ENCODE measurements around the gene EDAR.
A peak's percentile ranks its signal among the peaks of the same experiment; 100 is the strongest.

The EDAR gene

DNA sequence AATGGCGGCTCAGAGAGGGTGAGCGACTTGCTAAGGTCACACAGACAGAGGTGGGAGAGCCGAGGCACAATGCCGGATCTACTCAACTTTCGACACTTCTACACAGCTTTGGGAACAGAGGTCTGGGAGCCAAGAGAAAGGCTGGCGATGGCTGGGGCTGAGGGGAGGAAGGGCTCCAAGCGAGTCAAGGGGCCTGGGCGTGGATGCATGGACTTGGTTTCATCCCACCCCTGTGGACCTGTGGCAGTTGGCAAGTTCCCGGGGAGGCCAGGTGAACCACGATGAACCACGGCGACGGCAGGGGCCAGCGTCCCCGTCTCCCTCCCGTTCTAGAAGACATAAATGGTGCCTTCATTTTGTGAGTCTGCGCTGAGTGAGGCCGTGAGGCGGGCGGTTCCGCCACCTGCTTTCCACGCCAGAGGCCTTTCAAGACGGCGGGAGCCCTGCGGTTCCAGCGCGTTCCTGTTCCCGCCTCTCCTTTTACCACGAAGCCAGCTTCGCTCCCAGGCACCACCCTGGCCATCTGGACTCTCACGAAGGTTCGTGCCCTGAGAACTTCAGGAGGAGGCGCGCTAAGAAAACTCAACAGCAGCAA, 46.7 kb downstream of the EDAR start:
- DNase-seq (ENCODE audit: low read depth in 3 of 3, low spot score in 1 of 3) = no peak

DNA sequence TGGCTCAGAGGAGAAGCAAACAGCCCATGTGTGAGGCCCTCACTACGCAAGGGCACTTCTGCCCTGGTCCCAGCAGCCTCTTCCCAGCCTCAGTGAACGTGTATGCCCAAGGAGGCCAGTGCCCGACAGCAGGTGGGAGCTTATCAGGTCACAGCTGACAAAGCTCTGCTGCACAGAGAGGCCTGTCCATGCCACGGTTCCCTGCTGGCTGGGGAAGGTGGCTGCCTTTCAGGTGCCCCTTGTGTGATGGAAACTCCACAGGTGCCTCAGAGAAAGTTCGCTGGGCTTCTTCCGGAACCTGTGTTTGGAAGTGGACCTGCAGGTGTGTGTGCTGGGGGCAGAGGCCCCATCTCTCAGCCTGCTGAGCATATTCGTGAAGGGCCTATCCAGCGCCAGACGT, 47.3 kb downstream of the EDAR start:
- no peak for DNase-seq (ENCODE audit: low read depth in 3 of 3, low spot score in 1 of 3)

DNA sequence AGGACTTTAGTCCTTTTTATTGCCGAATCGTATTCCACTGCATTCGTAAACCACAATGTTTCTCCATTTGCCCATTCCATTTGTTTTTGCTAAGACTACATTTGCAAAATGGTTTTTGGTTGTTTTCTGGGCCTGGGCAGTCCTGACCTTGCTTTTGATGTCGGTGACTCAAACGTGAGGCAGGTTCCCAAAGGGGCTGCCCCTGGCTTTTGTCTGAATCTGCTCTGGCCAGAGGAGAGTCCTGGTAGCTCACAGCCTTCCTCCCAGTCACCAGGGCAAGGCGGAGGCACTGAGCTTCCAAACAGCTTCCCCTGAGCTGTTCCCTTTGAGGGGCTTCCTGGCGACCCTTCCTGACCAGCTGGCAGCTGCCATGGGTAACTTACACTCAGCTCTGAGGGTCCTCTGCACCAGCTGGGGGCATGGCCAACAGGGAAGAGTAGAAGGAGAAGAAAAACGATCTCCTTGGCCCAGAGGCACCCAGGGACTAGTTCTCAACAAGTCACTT, 47.8 kb downstream of the EDAR start:
- DNase-seq (ENCODE audit: low read depth in 3 of 3, low spot score in 1 of 3) = no peak

DNA sequence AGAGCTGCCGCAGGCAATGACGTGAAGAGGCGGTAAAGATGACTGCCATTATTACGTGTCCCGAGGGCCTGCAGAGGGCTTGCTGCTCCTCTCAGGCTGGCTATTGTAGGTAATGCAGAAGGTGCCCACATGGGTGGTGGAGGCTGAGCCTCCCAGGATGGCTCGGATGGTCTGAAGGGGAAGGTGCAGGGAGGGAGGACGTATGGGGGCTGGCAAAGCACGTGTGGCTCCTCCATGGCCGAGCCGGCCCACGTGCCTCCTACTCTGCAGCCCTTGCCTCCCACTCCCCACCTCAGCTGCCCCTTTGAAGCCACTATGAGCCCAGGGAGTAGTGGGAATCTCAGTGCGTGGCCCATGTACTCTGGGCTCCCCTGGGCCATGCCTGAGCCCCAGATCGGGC, 48.9 kb downstream of the EDAR start:
- DNase-seq (ENCODE audit: low read depth in 3 of 3, low spot score in 1 of 3) = no peak

DNA sequence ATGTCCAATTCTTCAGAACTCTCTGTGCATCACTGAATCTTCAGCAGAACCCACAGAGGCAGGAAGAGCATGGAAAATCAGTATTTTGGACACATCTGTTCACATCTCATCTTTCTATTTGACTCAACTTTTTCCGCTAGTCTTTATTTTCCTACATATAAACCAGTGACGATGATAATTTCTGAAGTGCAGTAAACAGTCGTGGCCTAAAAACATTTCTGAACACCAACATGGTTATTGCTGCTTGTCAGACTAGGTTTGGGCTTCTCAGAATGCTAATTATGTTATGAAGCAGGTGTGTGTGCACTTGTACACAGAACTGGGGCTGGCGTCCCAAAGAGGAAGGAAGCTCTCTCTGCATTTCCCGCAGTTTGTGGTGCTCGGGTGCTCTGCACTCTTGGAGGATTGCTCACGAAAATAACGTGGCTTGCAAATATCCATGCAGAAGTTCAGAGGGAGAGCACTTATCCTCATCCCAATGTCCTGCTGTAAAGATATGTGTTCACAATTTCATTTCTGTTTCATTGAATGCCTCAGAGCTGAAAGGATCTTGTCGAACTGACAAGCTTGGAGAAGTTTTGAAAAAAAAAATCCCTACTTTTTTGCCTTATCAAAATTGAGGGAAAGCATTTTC, 50.8 kb downstream of the EDAR start:
- DNase-seq (ENCODE audit: low read depth in 3 of 3, low spot score in 1 of 3) = no peak

DNA sequence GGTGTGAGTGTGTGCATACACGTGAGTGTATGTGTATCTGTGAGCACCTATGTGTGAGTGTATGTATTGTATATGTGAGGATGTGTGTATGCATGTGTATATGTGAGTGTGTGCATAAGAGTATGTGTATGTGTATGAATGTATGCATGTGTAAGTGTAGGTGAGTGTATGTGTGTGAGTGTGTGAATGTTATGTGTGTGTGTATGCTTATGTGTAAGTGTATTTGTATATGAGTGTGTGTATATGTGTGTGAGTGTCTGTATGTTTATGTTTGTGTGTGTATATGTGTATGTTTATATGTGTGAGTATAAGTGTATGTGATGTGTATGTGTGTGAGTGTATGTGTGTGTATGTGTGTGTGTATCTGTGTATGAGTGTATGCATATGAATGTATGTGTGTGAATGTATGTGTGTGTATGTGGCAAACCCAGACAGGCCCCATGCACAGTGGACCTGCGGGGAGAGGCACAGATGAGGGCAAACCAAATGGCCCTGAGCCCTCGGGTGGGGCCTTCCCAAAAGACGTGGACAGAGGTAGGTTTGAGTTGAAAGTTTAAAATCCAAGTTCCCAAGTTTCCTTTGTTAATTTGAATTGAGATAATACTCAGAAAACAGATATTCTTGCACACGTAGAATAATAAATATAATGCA, 51.5 kb downstream of the EDAR start:
- DNase-seq (ENCODE audit: low read depth in 3 of 3, low spot score in 1 of 3) = no peak

DNA sequence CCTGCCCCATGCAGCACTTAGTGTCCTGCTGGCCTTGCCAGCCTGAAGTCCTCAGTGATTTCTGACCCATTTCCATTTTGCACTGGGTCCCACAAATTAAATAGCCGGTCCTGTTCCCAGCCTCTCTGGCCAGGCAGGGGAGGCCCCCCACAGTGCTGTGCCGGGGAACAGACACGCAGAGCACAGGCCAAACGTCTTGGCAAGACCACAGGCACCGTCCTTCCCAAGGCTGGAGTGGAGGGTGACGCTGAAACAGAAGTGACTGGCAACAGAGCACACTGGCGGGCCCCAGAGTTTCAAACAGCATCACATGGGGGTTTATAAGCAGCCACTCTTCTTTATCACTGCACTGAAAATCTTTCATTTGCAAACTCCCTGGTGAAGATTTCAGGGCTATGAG, 52.2 kb downstream of the EDAR start:
- DNase-seq (ENCODE audit: low read depth in 3 of 3, low spot score in 1 of 3) = no peak

DNA sequence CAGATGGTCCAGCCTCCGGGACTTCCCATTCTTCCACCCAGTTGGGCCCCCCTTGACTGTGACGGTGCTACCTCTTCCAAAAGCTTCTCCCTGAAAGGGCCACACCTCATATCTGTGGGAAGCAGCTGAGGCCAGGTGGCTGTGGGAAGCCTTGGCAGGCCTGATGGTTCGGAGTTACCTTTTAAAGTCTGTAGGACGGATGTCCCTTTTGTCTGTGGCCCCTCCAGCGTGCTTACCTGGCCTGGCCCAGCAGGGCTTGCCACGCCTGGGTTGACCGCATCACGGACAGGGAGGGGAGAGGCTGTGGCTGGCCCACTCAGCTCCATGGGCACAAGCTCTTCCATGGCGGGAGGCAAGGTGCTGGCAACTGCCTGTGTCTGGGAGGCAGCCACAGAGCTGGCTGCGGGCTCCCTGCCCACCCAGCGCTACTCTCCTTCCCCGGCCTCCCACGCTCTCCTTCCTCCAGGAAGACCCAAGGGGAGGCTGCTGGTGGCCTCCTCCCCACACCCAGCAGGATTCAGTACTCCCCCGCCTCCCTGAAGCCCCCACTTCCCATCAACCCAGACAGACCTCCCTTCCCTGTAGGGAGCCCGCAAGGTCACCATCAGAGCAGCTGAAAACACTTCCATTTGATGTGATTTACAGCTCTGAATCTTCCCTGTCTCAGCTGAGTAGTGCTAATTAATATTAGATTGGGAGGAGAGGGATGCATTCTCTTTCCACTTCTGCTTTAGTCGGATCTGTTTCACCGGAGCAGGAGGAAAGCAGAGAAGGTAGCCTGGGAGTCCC, 52.8 kb downstream of the EDAR start:
- DNase-seq (ENCODE audit: low read depth in 3 of 3, low spot score in 1 of 3) = no peak

DNA sequence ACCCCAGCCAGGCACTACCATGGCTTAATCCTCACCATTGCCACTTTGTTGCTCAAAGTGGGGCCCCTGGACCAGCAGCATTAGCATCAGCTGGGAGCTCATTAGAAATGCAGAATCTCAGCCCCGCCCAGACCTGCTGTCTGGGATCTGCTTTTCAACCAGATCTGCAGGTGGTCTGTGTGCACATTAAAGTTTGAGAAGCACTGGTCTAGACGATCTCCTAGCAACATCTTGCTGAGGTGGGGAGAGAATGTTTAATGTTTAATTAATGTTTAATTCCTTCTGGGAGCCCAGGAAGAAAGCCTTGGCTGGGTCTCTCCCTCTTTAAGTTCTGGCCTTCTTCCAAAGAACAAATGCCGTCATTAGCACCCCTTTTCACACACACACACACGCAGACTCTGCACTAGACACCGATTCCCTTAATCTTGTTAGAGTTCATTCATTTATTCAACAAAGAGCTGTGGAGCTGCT, 53.7 kb downstream of the EDAR start:
- DNase-seq (ENCODE audit: low read depth in 3 of 3, low spot score in 1 of 3) = no peak

DNA sequence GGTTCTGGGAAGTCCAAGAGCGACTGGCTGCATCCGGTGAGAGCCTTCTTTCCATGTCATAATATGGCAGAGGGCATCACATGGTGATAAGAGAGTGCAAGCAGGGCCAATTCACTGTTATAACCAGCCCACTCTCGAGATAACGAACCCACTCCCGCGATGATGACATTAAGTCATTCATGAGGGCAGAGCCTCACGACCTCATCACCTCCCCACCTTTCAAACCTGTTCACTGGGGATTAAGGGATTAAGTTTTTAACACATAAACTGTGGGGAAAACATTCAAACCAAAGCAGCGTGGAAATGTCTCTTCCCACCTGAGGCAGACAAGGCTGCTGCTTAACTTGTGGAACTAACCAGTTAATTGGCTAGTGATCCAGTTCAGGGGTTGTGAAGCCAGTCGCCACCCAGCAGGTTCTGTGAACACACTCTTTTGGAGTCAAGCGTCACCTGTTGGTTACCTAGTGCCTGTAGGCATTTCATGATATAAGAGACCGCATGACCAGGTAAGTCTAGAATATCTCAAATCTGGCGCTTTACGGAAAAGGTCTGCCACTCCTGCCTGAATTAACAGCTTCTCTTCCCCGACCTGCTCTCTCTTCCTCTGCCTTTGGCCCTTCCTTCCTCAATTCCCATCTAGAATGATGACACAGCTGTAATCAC, 54.3 kb downstream of the EDAR start:
- DNase-seq (ENCODE audit: low read depth in 3 of 3, low spot score in 1 of 3) = no peak

DNA sequence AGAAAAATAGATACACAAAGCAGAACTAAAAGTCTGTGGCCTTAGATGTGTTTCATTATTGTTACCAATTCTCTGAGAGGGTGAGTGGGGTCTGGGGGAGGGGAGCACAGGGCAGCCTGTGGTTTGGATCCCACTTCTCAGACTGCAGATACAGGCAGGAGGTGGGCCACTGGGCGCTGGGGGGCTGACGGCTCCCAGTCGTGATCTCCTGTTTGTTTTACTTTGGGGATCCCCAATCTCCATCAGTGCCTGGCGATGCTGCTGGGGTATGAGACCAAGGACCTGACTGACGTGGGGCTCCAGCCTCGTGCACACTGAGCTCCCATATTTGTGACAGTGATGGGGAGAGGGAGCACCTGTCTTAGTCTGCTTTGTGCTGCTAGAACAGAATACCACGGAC, 54.9 kb downstream of the EDAR start:
- DNase-seq (ENCODE audit: low read depth in 3 of 3, low spot score in 1 of 3) = no peak

DNA sequence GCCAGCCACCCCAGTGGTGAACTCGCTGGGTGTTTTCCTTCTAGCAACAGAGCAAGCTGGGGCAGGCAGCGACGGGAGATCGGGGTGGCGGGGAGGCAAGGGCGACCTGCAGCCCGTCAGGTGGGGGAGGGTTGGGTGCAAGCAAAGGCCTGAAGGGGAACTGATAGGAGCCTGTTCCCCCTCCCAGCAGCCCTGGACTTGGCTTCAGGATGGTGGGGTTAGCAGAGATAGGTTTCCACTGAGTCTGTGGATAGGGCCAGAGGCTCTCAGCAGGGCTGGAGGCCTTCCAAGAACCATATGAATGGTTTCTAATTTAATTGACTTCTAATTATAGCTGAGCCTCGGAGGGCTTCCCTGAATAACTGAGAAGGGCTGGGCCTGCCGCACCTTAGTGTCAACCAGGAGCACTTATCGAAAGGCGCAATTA, 55.3 kb downstream of the EDAR start:
- DNase-seq (ENCODE audit: low read depth in 3 of 3, low spot score in 1 of 3) = no peak

DNA sequence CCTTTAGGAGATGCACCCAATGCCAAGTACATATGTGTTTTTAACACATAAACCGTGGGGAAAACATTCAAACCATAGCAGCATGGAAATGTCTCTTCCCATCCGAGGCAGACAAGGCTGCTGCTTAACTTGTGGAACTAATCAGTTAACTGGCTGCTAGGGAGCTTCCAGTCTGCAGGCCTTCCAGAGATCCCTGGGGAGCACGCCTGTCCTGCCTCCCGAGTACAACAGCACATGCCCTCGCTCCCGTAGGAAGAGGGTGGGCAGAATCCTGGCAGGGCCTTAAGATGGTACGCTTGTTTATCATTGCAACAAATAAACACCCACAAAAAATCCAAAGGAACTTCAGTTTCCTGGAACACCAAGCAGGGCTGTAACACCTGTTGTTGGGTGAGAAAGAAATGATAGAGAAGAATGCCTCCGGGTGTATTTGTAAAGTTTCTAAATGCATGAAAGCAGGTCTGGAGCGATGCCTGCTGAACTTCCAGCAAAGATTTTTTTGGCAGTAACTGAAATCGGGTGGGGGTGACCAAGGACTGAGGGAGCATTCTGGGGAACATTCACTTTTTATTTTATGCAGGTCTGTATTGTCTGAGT, 56.2 kb downstream of the EDAR start:
- DNase-seq (ENCODE audit: low read depth in 3 of 3, low spot score in 1 of 3) = no peak

DNA sequence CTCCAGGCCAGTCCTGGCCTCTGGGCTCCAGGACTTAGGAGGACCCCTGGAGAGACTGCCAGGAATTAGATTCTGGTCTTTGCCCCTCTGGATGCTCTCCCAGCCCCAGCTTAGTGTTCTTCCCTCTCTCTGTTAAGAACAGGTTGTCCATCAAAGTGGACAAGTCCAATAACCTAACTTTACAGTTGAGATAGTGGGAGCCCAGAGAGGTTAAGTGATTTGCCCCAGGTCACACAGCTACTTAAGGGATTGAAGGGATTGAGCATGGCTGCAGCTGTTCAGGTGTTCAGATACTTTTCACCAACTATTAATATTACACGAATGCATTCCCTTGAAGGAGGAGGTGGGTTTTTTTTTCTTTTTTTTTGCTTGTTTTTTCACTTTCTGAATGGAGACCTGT, 57.6 kb downstream of the EDAR start:
- no peak for DNase-seq (ENCODE audit: low read depth in 3 of 3, low spot score in 1 of 3)

DNA sequence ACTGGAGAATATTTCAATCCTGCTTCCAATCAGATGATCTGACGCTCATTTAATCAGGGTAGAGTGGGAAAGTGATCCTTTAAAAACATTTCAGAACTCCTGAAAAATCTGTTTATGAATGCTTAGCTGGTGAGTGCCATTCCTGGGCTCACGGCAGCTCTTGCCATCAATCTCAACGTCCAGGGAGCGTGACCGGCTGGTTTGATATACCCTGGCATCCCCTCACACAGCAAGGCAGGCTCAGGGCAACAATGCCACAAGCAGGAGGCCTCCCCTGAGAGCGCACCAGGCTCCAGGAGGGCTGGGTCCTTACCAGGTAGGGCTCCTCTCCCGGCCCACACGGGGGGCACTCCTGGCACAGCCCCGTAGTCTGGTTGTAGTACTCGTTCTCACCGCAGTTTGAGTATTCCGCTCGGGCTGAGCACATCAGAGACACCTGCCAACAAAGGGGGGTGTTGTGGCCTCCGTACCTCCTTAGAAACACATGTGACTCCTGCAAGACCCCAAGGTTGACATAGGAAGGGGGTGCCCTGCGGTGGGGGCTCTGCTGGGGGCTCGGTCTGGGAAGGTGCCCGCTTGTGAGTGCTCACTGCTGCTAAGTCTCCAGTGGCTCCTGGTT, 59.1 kb downstream of the EDAR start:
- no peak for DNase-seq (ENCODE audit: low read depth in 3 of 3, low spot score in 1 of 3)

DNA sequence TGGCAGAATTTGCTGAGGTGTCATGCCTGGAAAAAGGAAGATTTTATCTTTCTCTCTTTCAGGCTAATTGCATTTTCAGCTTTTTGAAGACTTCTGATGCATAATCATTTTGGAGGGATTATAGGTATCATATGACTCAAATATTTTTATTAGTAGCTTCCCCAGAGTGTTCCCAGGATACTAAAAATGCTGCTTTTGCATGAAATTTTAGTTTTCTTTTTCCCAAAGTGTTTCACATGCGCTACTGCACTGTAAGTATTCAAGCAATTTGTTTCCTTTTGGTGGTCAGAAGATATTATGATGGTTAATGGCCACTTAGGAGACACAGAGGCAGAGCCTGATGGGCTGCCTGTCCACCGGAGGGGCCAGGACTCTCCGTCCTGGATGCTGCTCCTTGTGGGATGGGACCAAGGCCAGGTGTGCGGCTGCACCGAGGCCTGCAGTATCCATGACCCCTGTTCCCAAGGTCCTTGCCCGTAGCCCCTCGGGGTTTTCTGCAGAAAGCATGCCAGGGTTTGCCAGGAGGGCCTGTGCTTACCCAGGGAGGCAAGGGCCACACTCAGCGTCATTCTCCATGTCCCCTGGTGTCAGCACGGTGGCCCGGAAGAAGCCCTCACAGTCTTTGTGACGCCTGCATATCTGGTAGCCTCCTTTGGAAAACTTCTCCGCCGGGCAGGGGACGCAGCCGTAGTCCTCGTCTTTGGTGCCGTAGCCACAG, 60.2 kb downstream of the EDAR start:
- no peak for DNase-seq (ENCODE audit: low read depth in 3 of 3, low spot score in 1 of 3)

DNA sequence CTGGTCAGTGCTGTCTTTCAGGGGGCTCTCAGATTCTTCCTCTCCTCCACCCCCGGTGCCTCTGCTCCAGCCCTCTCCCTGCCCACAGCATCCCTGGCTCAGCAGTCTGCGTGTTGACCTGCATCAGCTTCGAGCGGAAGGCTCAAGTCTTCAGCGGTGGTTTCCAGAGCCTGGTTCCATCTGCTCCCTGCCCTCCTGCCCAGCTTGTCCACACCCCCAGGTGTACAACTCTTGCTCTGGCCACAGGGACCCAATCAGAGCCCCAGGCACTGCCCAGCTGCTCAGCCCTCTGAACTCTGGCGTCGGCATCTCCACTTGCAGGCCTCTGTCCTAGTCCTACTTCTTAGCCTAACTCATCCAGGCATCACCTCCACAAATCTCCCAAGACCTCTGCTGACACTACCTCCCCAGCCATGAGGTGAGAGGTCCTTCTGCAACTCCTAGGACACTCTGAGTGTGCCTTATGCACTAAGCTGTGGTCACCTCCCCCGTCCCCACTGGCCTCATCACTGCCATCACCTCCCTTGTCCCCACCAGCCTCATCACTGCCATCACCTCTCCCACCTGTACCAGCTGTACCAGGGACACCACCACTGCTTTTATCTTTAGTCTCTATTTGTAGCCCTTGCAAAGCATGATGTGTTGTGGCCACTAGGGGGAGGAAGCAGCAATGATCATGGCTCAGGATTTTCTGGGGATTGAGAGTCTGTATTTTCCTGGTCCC, 60.9 kb downstream of the EDAR start:
- DNase-seq (ENCODE audit: low read depth in 3 of 3, low spot score in 1 of 3) = peak in 1 of 3 donors; percentile 17

DNA sequence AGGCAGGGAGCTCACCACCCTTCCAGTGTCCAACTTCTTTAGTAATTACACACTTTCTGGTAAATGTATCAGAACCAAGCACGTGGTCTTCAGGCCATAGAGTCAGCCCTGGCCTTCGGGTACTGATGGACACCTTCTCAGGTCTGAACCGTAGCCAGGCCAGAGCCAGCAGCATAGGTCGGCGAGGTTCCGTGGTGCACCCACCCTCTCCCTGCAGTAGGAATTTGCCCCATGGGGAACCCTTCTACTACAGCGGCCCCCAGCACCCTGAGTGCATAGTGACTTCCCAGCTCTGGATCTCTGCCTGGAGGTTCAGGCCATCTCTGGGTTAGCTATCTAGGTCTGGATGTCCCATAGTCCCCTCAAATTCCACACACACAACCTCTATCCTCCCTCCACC, 61.6 kb downstream of the EDAR start:
- no peak for DNase-seq (ENCODE audit: low read depth in 3 of 3, low spot score in 1 of 3)

All from stimulated activated CD4-positive, alpha-beta T cell treated with anti-CD3 and anti-CD28 coated beads, TNF-alpha, amount 100 ng/mL, for 1 hour (primary cell).